Kidney glomerular epithelial cell (primary cell): ENCODE data around the gene PKNOX2.

Source experiments
- DNase-seq: peaks from one replicate; lab custom pipeline; 2025; lab: John Stamatoyannopoulos, UW

Gene PKNOX2

DNA sequence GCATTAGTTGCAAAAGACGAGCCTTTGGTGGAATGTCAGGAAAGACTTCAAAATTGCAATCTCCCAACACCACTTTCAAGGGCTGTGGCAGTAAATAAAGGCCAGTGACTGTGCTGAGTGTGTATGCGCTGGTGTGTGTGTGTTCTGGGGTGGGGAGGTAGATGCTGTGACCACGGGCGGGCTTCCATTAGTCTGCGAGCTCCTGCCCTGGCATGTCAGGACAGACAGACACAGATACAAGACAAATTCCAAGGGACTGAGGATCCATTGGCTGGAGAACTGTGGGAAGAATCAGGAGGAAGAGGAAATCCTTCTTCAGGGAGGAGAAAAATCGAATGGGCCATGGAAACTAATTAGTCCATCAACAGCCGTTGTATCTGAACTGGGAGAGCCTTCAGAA lies 248.0 kb downstream of the PKNOX2 start:
- DNase-seq: no peak

DNA sequence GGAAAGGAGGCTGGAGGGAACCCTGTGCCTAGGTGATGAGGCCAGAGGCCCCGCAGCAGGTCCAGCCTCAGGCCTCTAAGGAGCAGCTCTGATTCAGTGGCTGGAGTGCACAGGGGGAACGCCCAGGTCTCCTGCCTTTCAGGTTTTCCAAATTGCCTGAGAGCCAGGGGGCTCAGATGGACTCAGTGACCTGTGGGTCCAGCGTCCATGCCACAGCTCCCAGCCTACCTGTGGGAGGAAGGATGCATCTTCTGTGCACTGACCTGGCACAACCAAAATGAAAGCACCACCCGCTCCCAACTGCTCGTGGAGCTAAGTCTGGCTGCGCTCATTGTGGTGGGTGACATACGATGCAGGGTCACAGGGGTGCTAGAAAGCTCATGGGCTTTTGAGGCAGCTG lies 248.7 kb downstream of the PKNOX2 start:
- DNase-seq: no peak

DNA sequence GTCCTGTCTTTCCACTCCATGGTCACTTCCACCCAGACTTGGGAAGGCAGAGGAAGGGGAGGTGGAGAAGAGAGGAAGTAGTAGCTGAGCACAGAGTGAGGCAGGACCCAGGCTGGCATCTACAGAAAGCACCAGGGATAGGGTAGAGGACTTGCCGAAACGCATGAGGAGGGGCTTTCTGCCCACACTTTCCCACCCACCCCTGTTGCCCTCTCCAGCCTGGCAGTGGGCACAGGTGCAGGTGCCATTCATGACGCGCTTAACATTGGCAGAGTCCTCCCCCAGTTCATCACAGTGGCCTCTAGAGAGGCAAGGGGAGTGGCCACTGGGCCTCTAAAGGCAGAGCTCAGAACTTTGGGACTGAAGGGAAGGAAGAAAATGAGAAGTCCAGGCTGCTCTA lies 249.6 kb downstream of the PKNOX2 start:
- DNase-seq: no peak

DNA sequence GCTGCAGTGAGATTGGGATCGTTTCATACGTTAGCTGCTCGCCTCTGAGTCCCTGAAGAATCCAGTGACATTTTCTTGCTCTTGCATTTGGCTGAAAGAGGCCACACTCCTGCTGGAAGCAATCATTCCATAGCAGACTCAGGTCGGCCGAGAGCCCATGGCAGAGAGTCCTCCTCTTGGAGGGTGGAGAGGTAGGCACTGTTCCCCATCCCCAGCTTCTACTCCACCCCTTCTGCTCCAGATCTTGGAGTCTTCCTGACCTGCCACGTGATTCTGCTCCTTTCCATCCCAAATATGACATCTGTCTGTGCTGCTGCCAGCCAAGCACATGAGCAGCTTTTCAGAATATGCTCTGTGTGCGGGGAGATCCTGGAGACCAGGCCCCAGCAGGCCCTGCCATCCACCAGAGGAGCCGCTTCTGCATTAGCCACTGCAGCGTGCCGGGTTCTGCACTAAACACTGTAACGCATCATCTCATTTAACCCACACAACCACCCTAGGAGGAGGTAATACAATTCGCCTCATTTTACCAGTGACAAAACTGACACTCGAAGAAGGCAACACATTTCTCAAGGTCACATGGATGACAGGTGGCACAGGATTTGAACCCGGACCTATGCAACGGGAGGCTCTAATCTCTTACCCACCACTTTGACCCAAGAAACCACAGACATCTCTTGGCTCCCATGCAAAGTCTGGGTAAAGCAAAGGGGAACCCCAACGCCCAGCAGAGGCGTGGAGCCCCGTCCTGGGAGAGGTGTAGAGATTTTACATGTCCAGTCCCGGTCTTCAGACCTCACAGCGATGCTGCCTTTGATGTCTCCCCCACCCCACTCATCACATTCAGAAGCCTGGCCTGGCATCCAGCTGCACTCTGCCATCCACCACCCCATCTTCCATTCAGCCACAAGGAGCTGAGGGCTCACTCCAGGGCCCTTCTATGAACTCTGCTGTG lies 252.7 kb downstream of the PKNOX2 start:
- DNase-seq: no peak

DNA sequence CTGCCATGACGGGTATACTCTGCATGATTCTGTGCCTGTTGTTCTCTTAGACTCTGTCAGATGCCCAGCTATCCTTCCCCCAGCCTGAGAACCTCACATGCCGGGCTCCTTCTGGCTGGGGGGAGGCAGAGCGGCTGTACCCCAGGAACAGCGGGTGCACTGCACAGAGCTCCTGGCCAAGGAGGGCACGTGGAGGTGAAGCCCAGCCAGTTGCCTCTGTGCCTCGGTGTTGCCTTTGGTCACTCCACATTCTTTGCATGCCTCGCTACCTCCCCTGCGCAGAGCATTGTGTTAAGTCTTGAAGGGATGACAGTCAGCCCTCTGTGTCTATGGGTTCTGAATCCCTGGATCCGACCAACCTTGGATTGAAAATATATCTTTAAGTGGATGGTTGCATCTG lies 253.8 kb downstream of the PKNOX2 start:
- DNase-seq: no peak

DNA sequence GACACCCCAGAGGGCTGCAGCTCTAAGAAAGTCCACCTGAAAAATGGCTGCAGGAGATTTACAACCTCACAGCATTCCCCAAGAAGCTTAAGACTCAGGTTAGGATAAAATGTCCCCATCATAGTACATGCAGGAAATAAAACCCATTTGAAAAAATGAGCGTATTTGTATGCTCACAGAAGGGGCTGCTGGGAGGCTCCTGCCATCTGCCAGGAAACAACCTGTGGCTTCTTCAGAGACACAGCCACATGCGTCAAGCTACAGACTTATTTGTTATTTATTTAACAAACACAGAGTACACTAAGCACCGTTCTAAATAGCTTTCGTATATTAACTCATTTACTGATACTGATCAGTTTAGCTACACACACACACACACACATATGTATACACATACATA lies 258.1 kb downstream of the PKNOX2 start:
- no peak for DNase-seq

DNA sequence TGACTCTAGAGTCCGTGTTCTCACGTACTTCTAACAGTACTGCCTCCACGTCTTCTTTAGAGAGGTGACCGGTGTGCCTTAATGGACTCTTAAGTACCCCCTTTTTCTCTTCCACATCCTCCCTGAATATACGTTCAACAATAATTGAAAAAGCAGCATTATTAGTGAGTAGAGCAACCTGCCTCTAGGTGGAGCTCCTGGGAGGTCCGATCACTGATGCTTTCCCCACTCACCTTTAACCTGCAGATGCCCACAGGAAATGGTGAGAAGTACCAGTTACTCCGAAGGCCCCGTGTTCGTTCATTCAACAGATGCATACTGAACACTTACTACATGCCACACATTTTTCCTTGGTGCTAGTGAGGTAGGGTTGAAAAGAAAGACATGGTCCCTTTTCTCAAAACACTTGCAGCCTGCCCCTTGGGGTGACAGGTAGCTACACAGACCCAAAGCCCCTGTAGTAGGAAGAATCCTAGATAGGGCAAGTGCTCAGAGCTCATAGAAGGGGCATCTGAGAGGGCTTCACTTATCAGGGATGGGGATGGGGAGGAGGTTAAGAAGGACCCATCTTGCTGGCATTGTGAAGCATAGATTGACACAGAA lies 258.8 kb downstream of the PKNOX2 start:
- no peak for DNase-seq

DNA sequence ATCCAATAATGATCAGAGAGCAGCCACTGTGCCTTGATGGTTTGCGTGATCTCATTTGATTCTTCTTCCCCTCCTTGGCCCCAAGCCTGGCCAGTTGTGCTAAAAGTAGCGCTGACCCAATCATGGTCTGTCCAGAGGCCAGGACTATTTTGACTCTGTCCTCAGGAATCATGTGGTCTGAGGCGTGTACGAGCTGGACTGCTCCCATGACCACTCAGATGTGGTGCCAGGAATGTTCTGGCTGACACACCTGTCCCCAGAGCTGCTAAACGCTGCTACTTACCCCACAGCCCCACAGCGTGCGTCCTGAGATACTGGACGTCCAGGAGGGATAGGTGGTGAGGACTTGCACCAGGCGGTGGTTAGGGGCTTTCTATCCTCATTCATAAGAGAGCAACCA lies 261.1 kb downstream of the PKNOX2 start:
- DNase-seq: no peak

DNA sequence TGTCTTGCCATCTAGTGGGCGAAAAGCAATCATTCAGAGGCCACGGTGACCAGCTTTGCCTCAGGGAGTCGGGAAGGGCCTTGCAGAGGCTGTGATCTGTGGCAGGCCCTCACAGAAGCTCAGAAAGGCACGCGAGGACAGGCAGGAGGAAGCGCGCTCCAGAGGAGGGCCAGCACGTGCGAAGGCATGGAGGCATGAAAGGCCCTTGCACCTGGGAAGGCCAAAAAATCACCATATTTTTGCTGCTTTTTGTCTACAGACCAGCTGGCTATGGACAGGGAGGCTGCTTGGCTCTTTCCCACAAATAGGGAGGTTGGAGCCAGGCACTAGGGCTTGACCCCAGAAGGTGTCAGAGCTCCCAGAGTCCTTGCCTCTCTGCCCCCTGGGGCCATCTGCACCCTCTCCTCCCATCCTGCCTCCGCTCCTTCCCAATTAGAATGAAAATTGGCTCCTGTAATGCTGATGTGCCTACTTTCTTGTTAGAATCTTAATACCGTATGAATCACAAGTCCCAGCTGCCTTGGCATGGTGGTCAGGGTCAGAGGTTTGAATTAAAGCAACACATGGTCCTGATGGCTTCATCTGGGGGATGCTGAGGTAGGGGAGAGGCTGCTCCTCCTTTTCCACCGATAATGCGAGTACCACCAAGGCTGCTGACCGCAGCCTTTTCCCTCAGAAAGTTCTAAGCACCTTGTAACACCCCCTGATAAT lies 262.4 kb downstream of the PKNOX2 start:
- no peak for DNase-seq

DNA sequence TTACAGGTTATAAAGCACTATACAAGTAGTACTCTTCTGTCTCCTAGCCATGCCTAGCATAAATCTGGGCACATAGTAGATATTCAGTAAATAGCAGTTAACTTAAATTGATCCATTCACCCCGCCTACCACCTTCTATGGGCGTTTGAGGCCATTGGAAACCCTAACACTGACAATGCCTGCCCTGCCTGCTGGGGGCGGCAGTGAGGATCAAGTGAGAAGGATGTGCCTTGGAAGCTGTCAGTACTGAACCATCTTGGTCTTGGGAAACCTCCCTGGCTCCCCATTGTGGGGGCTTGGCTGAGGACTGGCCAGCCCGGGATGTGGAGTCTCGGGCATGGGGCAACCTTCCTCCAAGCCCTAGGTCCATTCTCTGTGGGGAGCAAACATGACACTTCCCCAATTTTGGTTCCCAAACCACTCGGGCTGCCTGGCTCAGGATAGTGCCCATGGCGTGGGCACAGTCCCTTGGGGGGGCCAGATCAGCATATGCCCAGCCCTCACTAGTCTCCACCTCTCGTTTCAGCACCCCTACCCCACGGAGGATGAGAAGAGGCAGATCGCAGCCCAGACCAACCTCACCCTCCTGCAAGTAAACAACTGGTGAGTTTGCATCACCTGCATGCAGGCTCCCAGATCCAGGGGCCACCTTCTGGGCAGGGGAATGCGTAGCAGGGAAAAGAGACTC lies 264.1 kb downstream of the PKNOX2 start:
- DNase-seq: no peak

DNA sequence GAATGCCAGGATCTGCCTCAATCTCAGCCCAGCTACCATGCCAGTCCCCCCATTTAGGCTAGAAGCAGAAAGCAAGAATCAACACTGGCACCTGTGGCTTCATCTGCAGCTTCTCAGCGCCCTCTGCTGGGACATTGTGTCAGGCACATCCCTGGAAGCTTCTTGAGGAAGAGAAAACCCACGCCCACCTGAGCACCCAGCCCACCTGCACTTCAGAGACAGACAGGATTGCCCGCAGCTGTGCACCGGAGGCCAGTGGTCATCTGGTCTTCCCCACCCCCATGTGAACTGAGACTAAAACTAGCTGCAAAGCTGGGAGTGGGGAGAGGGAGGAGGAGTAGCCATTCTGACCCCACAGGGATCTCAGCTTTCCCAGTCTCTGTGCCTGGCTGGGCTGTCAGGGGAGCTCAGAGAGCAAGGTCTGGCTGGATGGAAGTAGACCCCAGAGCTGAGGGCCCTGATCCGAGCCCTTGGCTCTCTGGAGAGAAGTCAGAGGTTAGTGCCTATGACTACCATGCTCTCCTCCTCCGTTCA lies 264.7 kb downstream of the PKNOX2 start:
- DNase-seq: peak; percentile 6

DNA sequence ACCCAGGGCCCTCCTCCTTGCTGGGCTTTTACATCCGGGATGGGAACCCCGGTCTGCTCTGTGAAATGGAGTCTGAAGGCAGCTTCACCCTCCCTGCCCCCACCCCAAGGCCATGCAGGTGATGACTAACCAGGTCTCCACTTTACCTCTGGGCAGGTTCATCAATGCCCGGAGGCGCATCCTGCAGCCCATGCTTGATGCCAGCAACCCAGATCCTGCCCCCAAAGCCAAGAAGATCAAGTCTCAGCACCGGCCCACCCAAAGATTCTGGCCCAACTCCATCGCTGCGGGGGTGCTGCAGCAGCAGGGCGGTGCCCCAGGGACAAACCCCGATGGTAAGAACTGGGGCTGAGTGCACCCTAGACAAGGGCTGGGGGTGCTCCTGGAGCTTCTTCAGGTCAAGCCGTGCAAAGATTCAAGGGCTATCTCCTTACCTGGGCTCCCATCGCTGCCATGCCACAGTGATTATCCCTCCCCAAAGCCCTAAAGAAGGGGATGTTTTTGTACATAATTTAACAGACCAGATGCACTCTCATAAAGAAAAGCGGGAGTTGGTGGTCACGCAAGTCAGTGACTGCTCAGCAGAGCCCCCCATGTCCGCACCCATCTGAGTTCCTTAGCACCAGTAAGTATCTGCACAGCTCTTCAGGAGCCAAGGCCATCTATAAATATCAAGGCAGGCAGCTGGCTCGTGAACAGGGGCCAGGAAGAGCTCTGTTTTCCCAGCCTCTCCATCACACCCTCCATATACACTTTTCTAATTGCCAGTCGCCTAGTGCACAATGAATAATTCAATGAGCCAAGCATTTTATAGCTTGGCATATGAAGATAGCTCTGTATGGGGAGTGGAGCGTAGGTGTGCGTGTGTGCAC lies 265.5 kb downstream of the PKNOX2 start:
- no peak for DNase-seq

DNA sequence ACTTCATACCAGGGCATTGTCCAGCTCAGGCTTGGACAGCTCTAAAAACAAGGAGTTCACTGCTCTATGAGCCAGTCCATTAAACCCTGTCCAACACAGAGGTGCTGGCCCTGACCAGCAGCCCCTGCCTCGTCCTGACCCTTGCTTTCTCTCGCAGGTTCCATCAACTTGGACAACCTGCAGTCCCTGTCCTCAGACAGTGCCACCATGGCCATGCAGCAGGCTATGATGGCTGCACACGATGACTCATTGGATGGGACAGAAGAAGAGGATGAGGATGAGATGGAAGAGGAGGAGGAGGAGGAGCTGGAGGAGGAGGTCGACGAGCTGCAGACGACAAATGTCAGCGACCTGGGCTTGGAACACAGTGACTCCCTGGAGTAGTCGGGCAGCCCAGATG lies 266.5 kb downstream of the PKNOX2 start:
- no peak for DNase-seq

DNA sequence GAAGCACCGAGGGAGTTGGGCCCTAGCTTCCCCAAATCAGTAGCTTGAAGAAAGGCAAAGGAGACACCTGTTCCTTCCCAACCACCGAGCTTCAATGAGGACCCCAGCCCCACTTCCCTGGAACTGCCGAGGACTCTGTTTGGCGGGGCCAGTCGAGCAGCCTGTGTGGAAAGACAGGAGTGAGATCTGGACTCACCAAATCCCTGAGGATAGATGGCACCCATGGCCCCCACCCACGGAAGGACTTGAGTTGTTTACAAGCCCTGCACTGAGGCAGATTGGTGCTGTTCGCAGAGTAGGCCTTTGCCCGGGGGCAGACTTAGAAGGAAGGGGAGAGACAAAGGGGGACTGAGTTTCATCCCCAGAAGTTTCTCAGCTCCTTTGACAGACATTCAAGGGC lies 266.9 kb downstream of the PKNOX2 start:
- DNase-seq: no peak

DNA sequence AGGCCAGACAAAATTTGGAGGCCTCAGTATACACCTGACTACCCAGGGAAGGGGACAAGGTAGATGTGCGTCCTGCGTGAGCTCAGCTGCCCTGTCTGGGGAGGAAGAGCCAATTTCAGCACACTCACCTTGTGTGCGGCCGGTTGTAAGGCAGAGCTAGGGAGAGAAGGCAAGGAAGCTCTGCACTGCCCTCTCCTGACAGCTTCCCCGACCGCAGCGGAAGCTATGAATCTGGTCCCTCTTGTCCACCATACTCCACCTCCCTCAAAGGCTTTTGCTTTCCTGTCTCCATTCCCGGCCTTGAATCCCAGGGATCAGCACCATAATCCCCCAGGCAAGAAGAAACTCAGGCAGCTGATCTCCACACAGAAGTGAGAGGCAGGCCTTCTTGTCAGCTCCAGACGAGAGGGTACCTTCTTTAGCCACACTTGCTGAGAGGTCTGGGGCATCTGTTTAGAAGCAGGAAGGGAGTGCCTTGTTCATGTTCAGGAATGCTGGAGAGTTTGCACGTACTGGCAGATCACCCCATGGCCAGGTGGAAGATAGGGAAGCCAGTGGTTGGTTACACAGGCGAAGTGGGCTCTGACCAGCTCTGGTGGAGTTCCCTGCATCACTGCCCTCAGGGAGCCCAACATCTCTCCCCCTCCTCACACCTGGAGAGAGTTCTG lies 269.0 kb downstream of the PKNOX2 start:
- DNase-seq: peak; percentile 46

DNA sequence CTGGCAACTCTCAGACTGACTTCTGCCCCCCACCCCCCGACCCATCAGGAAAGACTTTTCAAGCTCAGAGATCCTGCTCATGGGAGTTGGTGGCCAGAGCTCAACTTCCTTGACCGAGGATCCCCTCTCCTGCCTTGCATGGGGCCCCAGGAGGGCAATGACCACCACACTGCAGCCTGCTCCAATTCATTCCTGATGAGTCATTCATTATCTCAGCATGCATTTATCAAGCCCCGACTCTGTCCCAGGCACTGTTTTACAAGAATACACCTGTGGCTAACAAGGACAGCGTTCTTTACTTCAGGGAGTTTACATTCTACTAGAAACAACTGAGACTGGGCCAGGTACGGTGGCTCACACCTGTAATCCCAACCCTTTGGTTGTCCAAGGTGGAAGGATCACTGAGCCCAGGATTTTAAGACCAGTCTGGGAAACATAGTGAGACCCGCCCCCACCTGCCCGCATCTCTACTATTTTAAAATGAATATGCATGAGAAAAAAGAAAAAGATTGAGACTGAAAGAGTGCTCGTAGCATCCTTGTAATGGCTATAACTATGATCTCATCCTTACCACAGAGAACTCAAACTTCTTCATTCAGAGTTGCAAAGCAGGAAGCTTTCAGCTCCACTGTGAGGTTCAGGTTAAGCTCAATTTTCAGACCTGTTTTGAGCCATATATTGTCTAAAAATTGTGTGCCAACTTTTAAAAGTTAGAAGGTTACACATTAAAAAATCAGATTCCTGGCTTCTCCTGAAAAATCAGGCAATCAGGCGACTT lies 271.1 kb downstream of the PKNOX2 start:
- no peak for DNase-seq

DNA sequence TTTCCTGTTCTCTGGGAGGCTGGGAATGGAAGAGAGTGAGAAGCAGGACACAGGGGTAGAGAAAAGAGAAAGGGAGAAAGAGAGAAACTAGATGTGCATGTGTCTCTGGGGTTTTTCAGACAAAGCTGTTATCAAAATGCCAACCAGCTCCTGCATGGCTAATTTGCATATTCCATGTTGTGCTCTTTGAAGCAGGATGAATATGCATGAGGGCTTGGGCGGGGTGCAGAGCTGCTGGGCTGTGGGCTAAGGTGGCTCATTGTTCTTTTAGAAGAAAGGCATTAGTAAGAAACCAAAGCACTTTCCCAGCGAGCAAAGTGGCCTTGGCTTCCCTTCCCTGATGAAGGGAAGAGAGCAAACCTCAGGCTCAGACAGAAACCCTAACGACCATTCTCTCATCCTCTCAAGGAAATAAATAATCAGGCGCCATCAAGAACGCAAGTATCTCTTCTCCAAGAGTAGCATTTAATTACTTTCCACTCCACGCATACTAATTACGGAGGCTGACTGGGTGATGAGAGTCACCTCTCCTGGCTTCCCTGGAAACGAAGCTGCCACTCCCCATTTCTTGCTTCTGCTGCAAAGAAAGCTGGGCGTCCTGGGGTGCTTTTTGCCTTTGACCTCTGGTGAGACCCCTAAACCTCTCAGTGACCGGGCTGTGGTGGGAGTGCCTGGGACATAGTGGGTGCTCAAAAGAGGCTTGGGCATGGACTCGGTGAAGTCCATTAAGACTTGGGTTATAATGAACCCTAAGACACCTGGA lies 277.3 kb downstream of the PKNOX2 start:
- no peak for DNase-seq

DNA sequence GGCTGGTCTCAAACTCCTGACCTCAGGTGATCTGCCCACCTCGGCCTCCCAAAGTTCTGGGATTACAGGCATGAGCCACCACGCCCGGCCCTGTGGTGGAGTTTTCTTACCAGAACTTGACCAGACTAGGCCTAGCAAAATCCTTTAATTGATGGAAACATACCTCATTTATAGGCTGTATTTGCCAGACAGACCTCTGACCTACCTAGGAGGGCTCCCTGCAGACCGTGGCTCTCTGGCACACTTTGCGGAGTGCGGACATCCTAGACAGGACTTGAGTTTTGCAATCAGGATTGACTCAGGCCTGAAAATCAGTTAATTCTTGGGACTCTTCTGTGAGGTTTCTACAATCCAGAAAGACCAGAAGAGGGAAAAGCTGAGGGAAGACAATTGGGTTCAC lies 278.4 kb downstream of the PKNOX2 start:
- no peak for DNase-seq

DNA sequence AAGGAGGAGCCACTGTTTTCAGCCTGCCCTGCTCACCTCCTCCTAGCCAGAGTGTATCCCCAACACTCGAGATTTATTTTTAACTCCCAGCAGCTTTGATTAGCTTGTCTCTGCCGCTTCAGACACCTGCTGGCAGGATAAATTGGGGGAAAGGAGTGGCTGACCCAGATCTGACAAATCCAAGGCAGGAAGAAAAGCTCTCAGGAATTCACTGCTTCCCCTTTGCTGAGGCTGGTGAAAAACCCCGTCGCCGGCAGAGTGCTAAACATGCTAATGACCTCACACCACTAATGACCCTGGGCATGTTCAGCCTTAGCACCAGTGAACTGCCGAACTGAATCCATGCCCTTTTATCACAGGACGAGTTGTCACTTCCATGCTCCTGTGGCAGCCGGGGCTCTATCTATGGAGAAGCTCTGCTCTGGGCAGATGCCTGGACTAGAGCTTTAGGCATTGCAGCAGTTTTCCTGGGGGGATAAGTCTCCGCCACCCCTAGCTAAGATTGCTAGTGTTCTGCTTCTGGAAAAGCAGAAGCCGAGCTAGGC lies 279.3 kb downstream of the PKNOX2 start:
- no peak for DNase-seq
